Progenitor cell of endocrine pancreas (in vitro differentiated cells): ENCODE measurements around the gene COPS4. TPM values are rescaled to one million over a fixed set of nuclear protein-coding genes. Genes with fewer than 3 reads are reported as not detected.
A peak's percentile ranks its signal among the peaks of the same experiment; 100 is the strongest.
"Not testable (repeated sequence)": the region's sequence is repeated elsewhere in the genome, so short reads cannot be mapped to it uniquely, and the experiment has no call there.

ENCODE experiments used
- DNase-seq: peaks from one replicate; pipeline ENCODE4 v3.0.0; 2021; ENCODE audit warnings: low spot score; ENCODE audit not compliant: unreplicated experiment
- H3K27ac Mint-ChIP-seq: 2 replicates; pipeline ENCODE4 v1.8.0; 2021; ENCODE audit warnings: mild to moderate bottlenecking, moderate library complexity, mixed read lengths
- H3K27me3 Mint-ChIP-seq: 2 replicates; pipeline ENCODE4 v1.8.0; 2021; ENCODE audit warnings: mixed read lengths
- H3K36me3 Mint-ChIP-seq: 2 replicates; pipeline ENCODE4 v1.8.0; 2022; ENCODE audit warnings: mixed read lengths; ENCODE audit not compliant: insufficient read depth
- H3K4me1 Mint-ChIP-seq: 2 replicates; pipeline ENCODE4 v1.8.0; 2021; ENCODE audit warnings: low read depth, mixed read lengths
- H3K4me3 Mint-ChIP-seq: 2 replicates; pipeline ENCODE4 v1.8.0; 2021; ENCODE audit warnings: low read depth, mild to moderate bottlenecking, moderate library complexity, mixed read lengths
- H3K9me3 Mint-ChIP-seq: 2 replicates; pipeline ENCODE4 v1.8.0; 2021; ENCODE audit warnings: low read depth, mixed read lengths
- total RNA-seq: library from RNA; stranded (reverse); gene quantifications from 2 replicates; pipeline ENCODE4 v1.2.1, GENCODE V29; 2021
- TF ChIP-seq, protein P1 (sequence below): fragments of 200-600 bp; sonication (generic); IDR thresholded peaks from one replicate; pipeline ENCODE4 v1.5.0; 2021; ENCODE audit warnings: antibody characterized with exemption, mild to moderate bottlenecking; ENCODE audit not compliant: unreplicated experiment

The COPS4 gene
- total RNA-seq, 1 donor from 2014 or later, result 42.7 TPM

DNA sequence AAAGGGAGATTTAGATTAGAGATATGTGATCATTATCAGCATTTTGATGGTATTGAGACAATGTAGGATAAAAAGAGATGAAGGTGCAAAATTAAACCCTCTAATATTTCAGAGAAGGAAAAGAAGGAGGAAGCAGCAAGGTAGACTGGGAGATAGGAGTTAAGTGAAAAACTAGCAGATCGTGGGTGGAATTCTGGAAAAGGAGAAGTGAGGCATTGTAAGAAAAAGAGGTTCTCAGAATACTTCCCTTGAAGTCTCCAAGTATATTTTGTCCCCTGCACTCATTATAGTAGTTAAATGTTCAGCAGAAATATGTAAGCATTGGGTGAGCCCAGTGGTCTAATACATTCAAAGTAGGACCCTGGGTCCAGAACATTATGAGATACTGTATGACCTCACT, 30.3 kb downstream of the COPS4 start:
- DNase-seq, result no peak
- Mint-ChIP-seq H3K36me3 (peaks cover 36% of the 10 kb centered on the region), H3K27ac (peak overlapping the region; percentile 65), H3K4me3 (no peak overlapping the region), H3K27me3 (no peaks in the 10 kb centered on the region), H3K4me1 (no peaks in the 10 kb centered on the region), H3K9me3 (no peaks in the 10 kb centered on the region)
- TF ChIP-seq, protein P1, sequence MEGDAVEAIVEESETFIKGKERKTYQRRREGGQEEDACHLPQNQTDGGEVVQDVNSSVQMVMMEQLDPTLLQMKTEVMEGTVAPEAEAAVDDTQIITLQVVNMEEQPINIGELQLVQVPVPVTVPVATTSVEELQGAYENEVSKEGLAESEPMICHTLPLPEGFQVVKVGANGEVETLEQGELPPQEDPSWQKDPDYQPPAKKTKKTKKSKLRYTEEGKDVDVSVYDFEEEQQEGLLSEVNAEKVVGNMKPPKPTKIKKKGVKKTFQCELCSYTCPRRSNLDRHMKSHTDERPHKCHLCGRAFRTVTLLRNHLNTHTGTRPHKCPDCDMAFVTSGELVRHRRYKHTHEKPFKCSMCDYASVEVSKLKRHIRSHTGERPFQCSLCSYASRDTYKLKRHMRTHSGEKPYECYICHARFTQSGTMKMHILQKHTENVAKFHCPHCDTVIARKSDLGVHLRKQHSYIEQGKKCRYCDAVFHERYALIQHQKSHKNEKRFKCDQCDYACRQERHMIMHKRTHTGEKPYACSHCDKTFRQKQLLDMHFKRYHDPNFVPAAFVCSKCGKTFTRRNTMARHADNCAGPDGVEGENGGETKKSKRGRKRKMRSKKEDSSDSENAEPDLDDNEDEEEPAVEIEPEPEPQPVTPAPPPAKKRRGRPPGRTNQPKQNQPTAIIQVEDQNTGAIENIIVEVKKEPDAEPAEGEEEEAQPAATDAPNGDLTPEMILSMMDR, result no peak

GRCh38 chr4:83067058-83067639, 32.2 kb downstream of the COPS4 start:
- Mint-ChIP-seq H3K4me1 (no peaks in the 10 kb centered on the region), H3K4me3 (no peak overlapping the region), H3K27ac (peak overlapping the region; percentile 3), H3K36me3 (peaks cover 29% of the 10 kb centered on the region), H3K27me3 (no peaks in the 10 kb centered on the region), H3K9me3 (no peaks in the 10 kb centered on the region)
- DNase-seq, result no peak
- TF ChIP-seq, protein P1, result no peak

GRCh38 chr4:83071116-83071515, 36.1 kb downstream of the COPS4 start:
- TF ChIP-seq, protein P1, result no peak
- H3K4me1 Mint-ChIP-seq, result no peaks in the 10 kb centered on the region
- no peaks in the 10 kb centered on the region for H3K9me3 Mint-ChIP-seq
- H3K27me3 Mint-ChIP-seq, result no peaks in the 10 kb centered on the region
- H3K4me3 Mint-ChIP-seq, result no peak overlapping the region
- no peak overlapping the region for H3K27ac Mint-ChIP-seq
- peaks cover 29% of the 10 kb centered on the region for H3K36me3 Mint-ChIP-seq
- DNase-seq, result no peak

DNA sequence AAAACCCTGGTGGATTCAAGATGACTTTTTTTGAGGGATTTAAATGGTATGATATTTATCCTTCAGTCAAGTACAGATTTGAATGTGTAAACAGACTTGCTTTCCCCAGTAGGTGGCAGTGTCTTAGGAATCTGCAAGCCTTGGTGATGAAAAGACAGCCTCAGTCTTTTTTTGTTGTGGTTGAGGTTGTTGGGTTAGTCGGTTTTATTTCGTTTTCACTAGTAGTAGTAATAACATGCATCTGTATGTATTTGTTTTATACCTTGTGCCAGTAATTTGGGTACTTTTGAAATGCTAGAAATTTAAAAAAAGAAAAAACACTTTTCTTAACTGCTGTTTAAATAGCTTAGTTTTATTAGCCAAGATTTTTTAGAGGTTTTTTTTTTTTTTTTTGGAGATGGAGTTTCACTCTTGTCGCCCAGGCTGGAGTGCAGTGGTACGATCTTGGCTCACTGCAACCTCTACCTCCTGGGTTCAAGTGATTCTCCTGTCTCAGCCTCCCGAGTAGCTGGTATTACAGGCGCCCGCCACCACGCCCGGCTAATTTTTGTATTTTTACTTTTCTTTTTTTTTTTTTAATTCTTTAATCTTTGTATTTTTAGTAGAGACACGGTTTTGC, 39.2 kb downstream of the COPS4 start:
- Mint-ChIP-seq H3K4me3 (no peak overlapping the region), H3K27me3 (no peaks in the 10 kb centered on the region), H3K9me3 (no peaks in the 10 kb centered on the region), H3K4me1 (no peaks in the 10 kb centered on the region), H3K36me3 (peaks cover 24% of the 10 kb centered on the region), H3K27ac (no peak overlapping the region)
- TF ChIP-seq, protein P1, result peak; percentile 79
- no peak for DNase-seq

- not testable (repeated sequence) for H3K4me1 Mint-ChIP-seq, H3K9me3 Mint-ChIP-seq, H3K27ac Mint-ChIP-seq, H3K4me3 Mint-ChIP-seq, H3K27me3 Mint-ChIP-seq, DNase-seq
- H3K36me3 Mint-ChIP-seq, result peaks cover 22% of the 10 kb centered on the region
Measured at GRCh38 chr4:83074783-83075182, 39.8 kb downstream of the COPS4 start.
